Panc1 (cell line): ENCODE results near the gene MAP3K21. TPM values are rescaled to one million over a fixed set of nuclear protein-coding genes. Genes with fewer than 3 reads are reported as not detected.

Source experiments
- ATAC-seq: fragments of 200-7000 bp; cut with Tn5 transposase; 2 replicates; pipeline ENCODE4 v1.9.1; 2020; ENCODE audit warnings: mild to moderate bottlenecking, moderate library complexity
- BruUV-seq: library from RNA; stranded (reverse); fragments of 400-500 nt; replicated peaks from 2 replicates; lab custom pipeline; 2021; lab: Mats Ljungman, UMichigan
- CTCF ChIA-PET: fragments of 300-600 bp; sonication (Branson Sonifier 250); formaldehyde crosslinking; loops from one replicate; lab custom pipeline; 2022; ENCODE audit warnings: antibody characterized with exemption; lab: Charles Lee
- POLR2A ChIA-PET: fragments of 300-600 bp; sonication (Branson Sonifier 250); formaldehyde crosslinking; loops from one replicate; lab custom pipeline; 2022; ENCODE audit warnings: antibody characterized with exemption; lab: Charles Lee
- DNase-seq: peaks from one replicate; pipeline ENCODE4 v3.0.0-alpha.2; 2010; ENCODE audit warnings: low read depth, low spot score
- H3K27ac ChIP-seq: 2 replicates; pipeline ENCODE4 v1.5.1; 2011; ENCODE audit warnings: mild to moderate bottlenecking, low read length, inconsistent platforms
- H3K27me3 ChIP-seq: fragments of 200-500 bp; sonication (Bioruptor generic); 2 replicates; pipeline ENCODE4 v1.6.0; 2014; ENCODE audit warnings: low read length, inconsistent platforms; ENCODE audit not compliant: control insufficient read depth, insufficient read depth
- H3K36me3 ChIP-seq: fragments of 200-500 bp; sonication (Bioruptor generic); 2 replicates; pipeline ENCODE4 v1.5.1; 2014; ENCODE audit warnings: inconsistent platforms, mild to moderate bottlenecking, low read length, moderate library complexity; ENCODE audit not compliant: control insufficient read depth, insufficient read depth
- H3K4me1 ChIP-seq: 2 replicates; pipeline ENCODE4 v1.5.1; 2011; ENCODE audit warnings: inconsistent platforms, mild to moderate bottlenecking, low read length, moderate library complexity; ENCODE audit not compliant: control insufficient read depth, insufficient read depth
- H3K4me3 ChIP-seq, 2 experiments: 2 replicates each; pipeline ENCODE4 v1.5.1; 2011 to 2012; ENCODE audit warnings: low read depth in 2 of 2, low read length in 2 of 2, mild to moderate bottlenecking in 2 of 2, inconsistent platforms in 1 of 2, moderate library complexity in 1 of 2
- H3K9me3 ChIP-seq: fragments of 200-500 bp; sonication (Bioruptor generic); 2 replicates; pipeline ENCODE4 v1.5.1; 2014; ENCODE audit warnings: low read depth, mild to moderate bottlenecking, inconsistent platforms, low read length, moderate library complexity; ENCODE audit not compliant: control insufficient read depth, insufficient read depth
- POLR2AphosphoS5 ChIP-seq: IDR thresholded peaks from 2 replicates; pipeline ENCODE4 v1.6.1; 2012; ENCODE audit warnings: mild to moderate bottlenecking, low read depth, low read length, moderate library complexity
- SIN3A ChIP-seq: IDR thresholded peaks from 2 replicates; pipeline ENCODE4 v1.6.1; 2012; ENCODE audit warnings: low read depth, mild to moderate bottlenecking, low read length, moderate library complexity, borderline replicate concordance; ENCODE audit not compliant: insufficient read depth
- TCF7L2 ChIP-seq: IDR thresholded peaks from 2 replicates; pipeline ENCODE4 v1.6.1; 2011; ENCODE audit warnings: mild to moderate bottlenecking, low read depth, low read length, inconsistent platforms
- in situ Hi-C: cut with HindIII; loops from 2 replicates; pipeline ENCODE4 v1.10.0; 2016; ENCODE audit warnings: low sequenced_read_pairs, low pct_unique_long_range_greater_than_20kb
- intact Hi-C: fragments of 100-400 bp; cut with micrococcal nuclease; formaldehyde crosslinking; loops from one replicate; pipeline ENCODE4 v1.10.0; 2022; ENCODE audit not compliant: unreplicated experiment
- total RNA-seq: library from RNA; stranded (reverse); gene quantifications from one replicate; pipeline ENCODE4 v1.2.1, GENCODE V29; 2021; ENCODE audit not compliant: unreplicated experiment
- TF ChIP-seq, protein P1 (sequence below): fragments of 450-650 bp; IDR thresholded peaks from 2 replicates; pipeline ENCODE4 v1.5.1; 2017; ENCODE audit warnings: mild to moderate bottlenecking
- TF ChIP-seq, protein P2 (sequence below), 2 experiments: IDR thresholded peaks; 2 replicates each; pipeline ENCODE4 v1.6.1; 2011 to 2012; ENCODE audit warnings: low read depth in 2 of 2, control low read depth in 1 of 2, low read length in 1 of 2, mild to moderate bottlenecking in 1 of 2, moderate library complexity in 1 of 2; ENCODE audit not compliant: insufficient read depth in 1 of 2

Gene MAP3K21
- total RNA-seq, 1 experiment from 2014 or later: 3.1 TPM

DNA sequence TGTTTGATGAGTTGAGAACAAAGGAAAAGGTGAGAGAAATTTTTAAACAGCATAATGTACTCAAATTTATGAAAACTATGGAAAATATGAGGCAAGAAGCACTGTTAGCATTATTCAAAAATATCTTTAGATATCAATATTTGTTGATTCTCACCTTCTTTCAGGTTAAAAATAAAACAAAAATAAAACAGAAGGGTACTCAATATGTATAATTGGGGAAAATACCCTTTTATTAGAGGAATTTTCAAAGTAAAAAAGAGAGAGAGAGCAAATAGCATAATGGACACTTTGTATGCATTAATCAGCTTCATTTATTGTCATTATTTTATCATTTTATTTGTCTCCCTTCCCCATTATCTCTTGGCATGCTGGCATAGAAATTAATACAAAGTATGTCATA lies 27.5 kb downstream of the MAP3K21 start:
- intact Hi-C loops (no loop called here), in situ Hi-C loops (no loop called here)
- no peak for ATAC-seq
- TF ChIP-seq, protein P1, sequence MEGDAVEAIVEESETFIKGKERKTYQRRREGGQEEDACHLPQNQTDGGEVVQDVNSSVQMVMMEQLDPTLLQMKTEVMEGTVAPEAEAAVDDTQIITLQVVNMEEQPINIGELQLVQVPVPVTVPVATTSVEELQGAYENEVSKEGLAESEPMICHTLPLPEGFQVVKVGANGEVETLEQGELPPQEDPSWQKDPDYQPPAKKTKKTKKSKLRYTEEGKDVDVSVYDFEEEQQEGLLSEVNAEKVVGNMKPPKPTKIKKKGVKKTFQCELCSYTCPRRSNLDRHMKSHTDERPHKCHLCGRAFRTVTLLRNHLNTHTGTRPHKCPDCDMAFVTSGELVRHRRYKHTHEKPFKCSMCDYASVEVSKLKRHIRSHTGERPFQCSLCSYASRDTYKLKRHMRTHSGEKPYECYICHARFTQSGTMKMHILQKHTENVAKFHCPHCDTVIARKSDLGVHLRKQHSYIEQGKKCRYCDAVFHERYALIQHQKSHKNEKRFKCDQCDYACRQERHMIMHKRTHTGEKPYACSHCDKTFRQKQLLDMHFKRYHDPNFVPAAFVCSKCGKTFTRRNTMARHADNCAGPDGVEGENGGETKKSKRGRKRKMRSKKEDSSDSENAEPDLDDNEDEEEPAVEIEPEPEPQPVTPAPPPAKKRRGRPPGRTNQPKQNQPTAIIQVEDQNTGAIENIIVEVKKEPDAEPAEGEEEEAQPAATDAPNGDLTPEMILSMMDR: no peak
- TF ChIP-seq SIN3A: no peak
- TF ChIP-seq, protein P2, sequence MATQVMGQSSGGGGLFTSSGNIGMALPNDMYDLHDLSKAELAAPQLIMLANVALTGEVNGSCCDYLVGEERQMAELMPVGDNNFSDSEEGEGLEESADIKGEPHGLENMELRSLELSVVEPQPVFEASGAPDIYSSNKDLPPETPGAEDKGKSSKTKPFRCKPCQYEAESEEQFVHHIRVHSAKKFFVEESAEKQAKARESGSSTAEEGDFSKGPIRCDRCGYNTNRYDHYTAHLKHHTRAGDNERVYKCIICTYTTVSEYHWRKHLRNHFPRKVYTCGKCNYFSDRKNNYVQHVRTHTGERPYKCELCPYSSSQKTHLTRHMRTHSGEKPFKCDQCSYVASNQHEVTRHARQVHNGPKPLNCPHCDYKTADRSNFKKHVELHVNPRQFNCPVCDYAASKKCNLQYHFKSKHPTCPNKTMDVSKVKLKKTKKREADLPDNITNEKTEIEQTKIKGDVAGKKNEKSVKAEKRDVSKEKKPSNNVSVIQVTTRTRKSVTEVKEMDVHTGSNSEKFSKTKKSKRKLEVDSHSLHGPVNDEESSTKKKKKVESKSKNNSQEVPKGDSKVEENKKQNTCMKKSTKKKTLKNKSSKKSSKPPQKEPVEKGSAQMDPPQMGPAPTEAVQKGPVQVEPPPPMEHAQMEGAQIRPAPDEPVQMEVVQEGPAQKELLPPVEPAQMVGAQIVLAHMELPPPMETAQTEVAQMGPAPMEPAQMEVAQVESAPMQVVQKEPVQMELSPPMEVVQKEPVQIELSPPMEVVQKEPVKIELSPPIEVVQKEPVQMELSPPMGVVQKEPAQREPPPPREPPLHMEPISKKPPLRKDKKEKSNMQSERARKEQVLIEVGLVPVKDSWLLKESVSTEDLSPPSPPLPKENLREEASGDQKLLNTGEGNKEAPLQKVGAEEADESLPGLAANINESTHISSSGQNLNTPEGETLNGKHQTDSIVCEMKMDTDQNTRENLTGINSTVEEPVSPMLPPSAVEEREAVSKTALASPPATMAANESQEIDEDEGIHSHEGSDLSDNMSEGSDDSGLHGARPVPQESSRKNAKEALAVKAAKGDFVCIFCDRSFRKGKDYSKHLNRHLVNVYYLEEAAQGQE (IDR thresholded peaks at IDR 0.05; ENCODE audit: insufficient read depth in 1 of 2, low read depth in 2 of 2, low read length in 1 of 2): no peak
- TF ChIP-seq POLR2AphosphoS5: no peak
- no peak for TF ChIP-seq TCF7L2
- Histone ChIP-seq H3K36me3 (no peaks in the 10 kb centered on the region; the same call in 1 of the 2 replicates), H3K27me3 (no peaks in the 10 kb centered on the region), H3K9me3 (no peaks in the 10 kb centered on the region), H3K27ac (no peak overlapping the region), H3K4me1 (no peaks in the 10 kb centered on the region), H3K4me3 (no peak overlapping the region)
- DNase-seq: no peak
- ChIA-PET POLR2A (no interaction called here), CTCF (no interaction called here)
- no TSS peak for BruUV-seq

DNA sequence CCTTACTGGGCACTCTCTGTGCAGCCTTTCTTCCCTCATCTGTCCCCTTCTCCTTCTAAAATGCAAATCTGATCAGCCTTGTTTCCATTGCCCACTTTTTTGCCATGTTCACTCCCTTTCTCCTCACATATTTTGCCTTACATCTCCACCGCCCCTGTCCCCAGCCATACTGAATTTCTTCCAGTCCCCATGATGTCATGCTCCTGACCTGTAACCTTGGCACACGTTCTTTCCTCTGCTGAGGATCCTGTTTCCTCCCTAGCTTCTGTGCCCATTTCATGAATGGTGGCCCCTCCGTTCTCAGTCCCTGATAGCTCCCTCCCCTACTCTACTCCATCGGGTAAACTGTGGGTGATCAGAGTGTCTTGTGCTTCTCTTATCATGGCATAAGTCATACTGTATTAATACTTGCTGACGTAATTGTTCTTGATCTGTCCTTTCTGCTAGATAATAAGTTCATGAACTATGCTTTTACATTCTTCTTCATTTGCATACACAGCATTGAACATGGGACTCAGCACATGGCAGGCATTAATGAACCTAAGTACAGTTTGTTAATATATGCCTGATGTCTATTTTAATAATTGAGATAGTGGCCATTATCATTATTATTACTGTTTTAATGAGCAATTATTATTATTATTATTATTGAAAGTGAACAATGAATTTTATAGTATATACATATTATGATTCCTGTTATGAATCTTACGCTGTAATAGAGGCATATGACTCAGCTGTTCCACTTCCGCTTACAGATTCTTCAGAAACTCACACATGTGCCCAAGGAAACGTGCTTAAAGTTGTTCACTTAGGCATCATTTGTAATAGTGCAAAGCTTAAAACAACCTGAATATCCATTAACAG lies 28.5 kb downstream of the MAP3K21 start:
- Histone ChIP-seq H3K36me3 (no peaks in the 10 kb centered on the region; the same call in 1 of the 2 replicates), H3K4me1 (no peaks in the 10 kb centered on the region), H3K4me3 (no peak overlapping the region), H3K27ac (no peak overlapping the region), H3K27me3 (no peaks in the 10 kb centered on the region), H3K9me3 (no peaks in the 10 kb centered on the region)
- TF ChIP-seq, protein P2 (IDR thresholded peaks at IDR 0.05; ENCODE audit: insufficient read depth in 1 of 2, low read depth in 2 of 2, low read length in 1 of 2): no peak
- TF ChIP-seq SIN3A: no peak
- TF ChIP-seq, protein P1: no peak
- TF ChIP-seq TCF7L2: no peak
- no peak for TF ChIP-seq POLR2AphosphoS5
- in situ Hi-C loops: no loop called here
- ATAC-seq: no peak
- DNase-seq: no peak
- no TSS peak for BruUV-seq
- intact Hi-C loops: no loop called here
- CTCF ChIA-PET: no interaction called here
- POLR2A ChIA-PET: no interaction called here
